GM12801 (cell line): ENCODE measurements around the gene DAPL1.

Experiments used
- CTCF ChIP-seq: IDR thresholded peaks from one replicate; pipeline ENCODE4 v1.5.1; 2011; ENCODE audit warnings: control low read depth; ENCODE audit not compliant: insufficient read length; ENCODE audit errors: extremely low read depth

The DAPL1 gene

GRCh38 chr2:158778243-158778642 is 16.9 kb upstream of the DAPL1 start:
- no peak for TF ChIP-seq CTCF

- TF ChIP-seq CTCF = no peak
These were observed 15.5 kb upstream of the DAPL1 start for GRCh38 chr2:158779621-158780020.

GRCh38 chr2:158781353-158781961 is 13.7 kb upstream of the DAPL1 start:
- no peak for TF ChIP-seq CTCF

GRCh38 chr2:158782136-158782535 is 13.0 kb upstream of the DAPL1 start:
- no peak for TF ChIP-seq CTCF

- no peak for TF ChIP-seq CTCF
These were observed 12.5 kb upstream of the DAPL1 start for GRCh38 chr2:158782616-158783015.

- no peak for TF ChIP-seq CTCF
These were observed 11.2 kb upstream of the DAPL1 start for GRCh38 chr2:158783923-158784322.

GRCh38 chr2:158786897-158787296 is 8.2 kb upstream of the DAPL1 start:
- TF ChIP-seq CTCF = no peak
